GM12873 (cell line): ENCODE measurements around the gene RNASE12.

Experiments
- CTCF ChIP-seq: IDR thresholded peaks from 2 replicates; pipeline ENCODE4 v1.5.1; 2012; ENCODE audit warnings: low read depth, mild to moderate bottlenecking, moderate library complexity, low read length, control low read depth; ENCODE audit not compliant: insufficient read depth; ENCODE audit errors: missing control alignments

The RNASE12 gene

GRCh38 chr14:20620798-20621478 lies 29.8 kb upstream of the RNASE12 start:
- no peak for TF ChIP-seq CTCF

GRCh38 chr14:20618271-20618749 lies 27.1 kb upstream of the RNASE12 start:
- TF ChIP-seq CTCF = no peak

- TF ChIP-seq CTCF = no peak
These were observed 26.2 kb upstream of the RNASE12 start for GRCh38 chr14:20617138-20618003.

GRCh38 chr14:20615996-20616395 lies 24.8 kb upstream of the RNASE12 start:
- no peak for TF ChIP-seq CTCF

- TF ChIP-seq CTCF = no peak
These were observed 23.1 kb upstream of the RNASE12 start for GRCh38 chr14:20614038-20614840.

GRCh38 chr14:20613094-20614037 lies 22.2 kb upstream of the RNASE12 start:
- peak; percentile 64 for TF ChIP-seq CTCF
